ENCODE results near the gene L3MBTL4. TPM values are rescaled to one million over a fixed set of nuclear protein-coding genes. Genes with fewer than 3 reads are reported as not detected.

L3MBTL4 gene
- total RNA-seq, 1 experiment from 2014 or later, result 1.4 TPM

GRCh38 chr18:6434987-6435709, 20.4 kb upstream of the L3MBTL4 start:
- Mint-ChIP-seq H3K4me3 (no peak overlapping the region), H3K27me3 (ENCODE audit: low read depth) (no peaks in the 10 kb centered on the region), H3K27ac (no peak overlapping the region), H3K9me3 (no peaks in the 10 kb centered on the region), H3K36me3 (no peaks in the 10 kb centered on the region), H3K4me1 (peaks cover 4% of the 10 kb centered on the region)
- ChIA-PET POLR2A (no interaction called here), CTCF (no interaction called here)
- TF ChIP-seq TCF7 (CRISPR knock-in tag; IDR thresholded peaks at IDR 0.05; ENCODE audit: low read depth) (no peak), FOXK1 (CRISPR knock-in tag; IDR thresholded peaks at IDR 0.05) (no peak), ZNF425 (CRISPR knock-in tag; conservative IDR thresholded peaks at IDR 0.05) (no peak), USF2 (CRISPR knock-in tag; IDR thresholded peaks at IDR 0.05) (no peak), GTF2I (CRISPR knock-in tag; conservative IDR thresholded peaks at IDR 0.05) (no peak), NR2C2 (CRISPR knock-in tag; IDR thresholded peaks at IDR 0.05) (no peak), ZNF396 (CRISPR knock-in tag; IDR thresholded peaks at IDR 0.05; ENCODE audit: borderline replicate concordance) (no peak), ATF2 (CRISPR knock-in tag; IDR thresholded peaks at IDR 0.05; ENCODE audit: borderline replicate concordance, low read depth) (no peak), ATF6 (CRISPR knock-in tag; IDR thresholded peaks at IDR 0.05) (no peak), RELA (CRISPR knock-in tag; IDR thresholded peaks at IDR 0.05; ENCODE audit: borderline replicate concordance) (no peak), ZSCAN18 (CRISPR knock-in tag; IDR thresholded peaks at IDR 0.05) (no peak), AR (CRISPR knock-in tag; IDR thresholded peaks at IDR 0.05) (no peak), ZNF671 (CRISPR knock-in tag; IDR thresholded peaks at IDR 0.05) (no peak), MYBL2 (CRISPR knock-in tag; IDR thresholded peaks at IDR 0.05) (no peak), PRRX2 (CRISPR knock-in tag; IDR thresholded peaks at IDR 0.05) (no peak), JUN (CRISPR knock-in tag; IDR thresholded peaks at IDR 0.05) (no peak), ERG (CRISPR knock-in tag; IDR thresholded peaks at IDR 0.05) (no peak), ELF4 (CRISPR knock-in tag; IDR thresholded peaks at IDR 0.05; ENCODE audit: low read depth) (no peak), MLX (CRISPR knock-in tag; IDR thresholded peaks at IDR 0.05) (no peak)
- DNase-seq (ENCODE audit: low spot score) (no peak), ATAC-seq (no peak)

Data from WTC11 (cell line).